ENCODE measurements around the gene ARHGEF2.

ARHGEF2 gene

GRCh38 chr1:155938220-155938627 is 40.1 kb downstream of the ARHGEF2 start:
- Histone ChIP-seq H3K9ac (ENCODE audit: low read length) (no peak overlapping the region), H2BK5ac (ENCODE audit: low read depth, low read length, poor library complexity) (no peak overlapping the region), H3K23ac (ENCODE audit: low read length) (no peak overlapping the region), H2BK12ac (ENCODE audit: low read length) (no peak overlapping the region), H3K4ac (ENCODE audit: low read depth, low read length) (no peak overlapping the region), H4K12ac (ENCODE audit: low read depth, low read length) (no peak overlapping the region), H3K18ac (ENCODE audit: low read length) (no peak overlapping the region), H2AFZ (ENCODE audit: insufficient read depth, low read length, poor library complexity) (no peak overlapping the region), H3K4me3 (ENCODE audit: low read depth, low read length) (no peak overlapping the region), H3K14ac (ENCODE audit: low read length) (no peak overlapping the region), H4K8ac (ENCODE audit: low read depth, low read length) (no peak overlapping the region), H3K79me2 (ENCODE audit: control insufficient read depth, insufficient read depth, low read length, poor library complexity) (peaks cover 8% of the 10 kb centered on the region), H2AK5ac (ENCODE audit: low read length) (no peak overlapping the region), H3K27ac (ENCODE audit: low read depth, low read length) (no peak overlapping the region), H3K9me3 (ENCODE audit: insufficient read depth, low read depth, low read length) (no peaks in the 10 kb centered on the region), H4K91ac (ENCODE audit: low read depth, low read length) (no peak overlapping the region), H3K79me1 (ENCODE audit: low read length) (peaks cover 6% of the 10 kb centered on the region), H3K27me3 (ENCODE audit: insufficient read depth, low read length) (no peaks in the 10 kb centered on the region), H3K36me3 (ENCODE audit: control insufficient read depth in 1 of 2, insufficient read depth in 2 of 2, low read length in 2 of 2) (peaks cover 3 to 4% of the 10 kb centered on the region in 2 experiments), H3K4me2 (ENCODE audit: low read length) (no peak overlapping the region), H3K4me1 (ENCODE audit: control insufficient read depth in 1 of 2, insufficient read depth in 2 of 2, low read length in 2 of 2) (peaks cover 4 to 5% of the 10 kb centered on the region in 2 experiments), H2BK120ac (ENCODE audit: insufficient read depth, low read length, poor library complexity) (no peak overlapping the region)
- WGBS (ENCODE audit: extremely low coverage, insufficient coverage, insufficient read length), result no CpG with 5 or more reads among the region's 1 CpG
- DNase-seq, result peak; percentile 35 to 75

GRCh38 chr1:155934936-155935590 is 43.3 kb downstream of the ARHGEF2 start:
- peak overlapping the region; percentile 19 for H2AFZ ChIP-seq (ENCODE audit: insufficient read depth, low read length, poor library complexity)
- no peak overlapping the region for H2BK12ac ChIP-seq (ENCODE audit: low read length)
- peak overlapping the region; percentile 65 for H3K4me2 ChIP-seq (ENCODE audit: low read length)
- H3K27me3 ChIP-seq (ENCODE audit: insufficient read depth, low read length), result no peaks in the 10 kb centered on the region
- H4K8ac ChIP-seq (ENCODE audit: low read depth, low read length), result peak overlapping the region; percentile 89
- H3K4me3 ChIP-seq (ENCODE audit: low read depth, low read length), result no peak overlapping the region
- peak overlapping the region; percentile 18 for H3K14ac ChIP-seq (ENCODE audit: low read length)
- peaks cover 13% of the 10 kb centered on the region for H3K79me2 ChIP-seq (ENCODE audit: control insufficient read depth, insufficient read depth, low read length, poor library complexity)
- H4K12ac ChIP-seq (ENCODE audit: low read depth, low read length), result peak overlapping the region; percentile 54
- no peaks in the 10 kb centered on the region for H3K9me3 ChIP-seq (ENCODE audit: insufficient read depth, low read depth, low read length)
- peaks cover 7 to 8% of the 10 kb centered on the region in 2 experiments for H3K4me1 ChIP-seq (ENCODE audit: control insufficient read depth in 1 of 2, insufficient read depth in 2 of 2, low read length in 2 of 2)
- no peak overlapping the region for H3K18ac ChIP-seq (ENCODE audit: low read length)
- H2BK5ac ChIP-seq (ENCODE audit: low read depth, low read length, poor library complexity), result no peak overlapping the region
- H3K23ac ChIP-seq (ENCODE audit: low read length), result no peak overlapping the region
- H3K36me3 ChIP-seq (ENCODE audit: control insufficient read depth in 1 of 2, insufficient read depth in 2 of 2, low read length in 2 of 2), result peaks cover 17 to 19% of the 10 kb centered on the region in 2 experiments
- no peak overlapping the region for H2BK120ac ChIP-seq (ENCODE audit: insufficient read depth, low read length, poor library complexity)
- peak overlapping the region; percentile 38 for H2AK5ac ChIP-seq (ENCODE audit: low read length)
- DNase-seq, result peak in 1 of 2 donors; percentile 49
- peak overlapping the region; percentile 22 for H3K27ac ChIP-seq (ENCODE audit: low read depth, low read length)
- H3K4ac ChIP-seq (ENCODE audit: low read depth, low read length), result peak overlapping the region; percentile 8
- H4K91ac ChIP-seq (ENCODE audit: low read depth, low read length), result peak overlapping the region; percentile 58
- no CpG with 5 or more reads among the region's 24 CpGs for WGBS (ENCODE audit: extremely low coverage, insufficient coverage, insufficient read length)
- H3K9ac ChIP-seq (ENCODE audit: low read length), result no peak overlapping the region
- H3K79me1 ChIP-seq (ENCODE audit: low read length), result peaks cover 6% of the 10 kb centered on the region

GRCh38 chr1:155934097-155934935 is 44.0 kb downstream of the ARHGEF2 start, which contains the start of gene KHDC4:
Gene KHDC4, minus strand, starts transcription at chr1:155934413. Its CDS starts 40 bp downstream, at chr1:155934373.
- peaks cover 7 to 8% of the 10 kb centered on the region in 2 experiments for H3K4me1 ChIP-seq (ENCODE audit: control insufficient read depth in 1 of 2, insufficient read depth in 2 of 2, low read length in 2 of 2)
- peak within 1 kb of the TSS; percentile 99 for H4K8ac ChIP-seq (ENCODE audit: low read depth, low read length)
- H4K12ac ChIP-seq (ENCODE audit: low read depth, low read length), result peak within 1 kb of the TSS; percentile 95
- H3K79me2 ChIP-seq (ENCODE audit: control insufficient read depth, insufficient read depth, low read length, poor library complexity), result peaks cover 13% of the 10 kb centered on the region
- peak; percentile 99 for DNase-seq
- peak within 1 kb of the TSS; percentile 82 for H4K91ac ChIP-seq (ENCODE audit: low read depth, low read length)
- peak within 1 kb of the TSS; percentile 94 for H2AK5ac ChIP-seq (ENCODE audit: low read length)
- H2AFZ ChIP-seq (ENCODE audit: insufficient read depth, low read length, poor library complexity), result peak within 1 kb of the TSS; percentile 82
- peak within 1 kb of the TSS; percentile 62 for H2BK120ac ChIP-seq (ENCODE audit: insufficient read depth, low read length, poor library complexity)
- peak within 1 kb of the TSS; percentile 100 for H3K4me2 ChIP-seq (ENCODE audit: low read length)
- H3K18ac ChIP-seq (ENCODE audit: low read length), result peak within 1 kb of the TSS; percentile 97
- peak within 1 kb of the TSS; percentile 99 for H3K9ac ChIP-seq (ENCODE audit: low read length)
- H3K14ac ChIP-seq (ENCODE audit: low read length), result peak within 1 kb of the TSS; percentile 96
- H3K23ac ChIP-seq (ENCODE audit: low read length), result no peak within 1 kb of the TSS
- H3K9me3 ChIP-seq (ENCODE audit: insufficient read depth, low read depth, low read length), result no peaks in the 10 kb centered on the region
- peak within 1 kb of the TSS; percentile 46 for H2BK5ac ChIP-seq (ENCODE audit: low read depth, low read length, poor library complexity)
- H3K36me3 ChIP-seq (ENCODE audit: control insufficient read depth in 1 of 2, insufficient read depth in 2 of 2, low read length in 2 of 2), result peaks cover 22 to 25% of the 10 kb centered on the region in 2 experiments
- H3K79me1 ChIP-seq (ENCODE audit: low read length), result peaks cover 6% of the 10 kb centered on the region
- WGBS (ENCODE audit: extremely low coverage, insufficient coverage, insufficient read length), result no CpG with 5 or more reads among the region's 50 CpGs
- peak within 1 kb of the TSS; percentile 96 for H3K4ac ChIP-seq (ENCODE audit: low read depth, low read length)
- no peaks in the 10 kb centered on the region for H3K27me3 ChIP-seq (ENCODE audit: insufficient read depth, low read length)
- no peak within 1 kb of the TSS for H2BK12ac ChIP-seq (ENCODE audit: low read length)
- peak within 1 kb of the TSS; percentile 94 for H3K4me3 ChIP-seq (ENCODE audit: low read depth, low read length)
- H3K27ac ChIP-seq (ENCODE audit: low read depth, low read length), result peak within 1 kb of the TSS; percentile 42

GRCh38 chr1:155933591-155934096 is 44.7 kb downstream of the ARHGEF2 start:
- Histone ChIP-seq H3K4me1 (ENCODE audit: control insufficient read depth in 1 of 2, insufficient read depth in 2 of 2, low read length in 2 of 2) (peaks cover 7 to 8% of the 10 kb centered on the region in 2 experiments), H2BK120ac (ENCODE audit: insufficient read depth, low read length, poor library complexity) (peak overlapping the region; percentile 62), H2AK5ac (ENCODE audit: low read length) (peak overlapping the region; percentile 94), H3K79me1 (ENCODE audit: low read length) (peaks cover 6% of the 10 kb centered on the region), H3K4me2 (ENCODE audit: low read length) (peak overlapping the region; percentile 100), H3K9me3 (ENCODE audit: insufficient read depth, low read depth, low read length) (no peaks in the 10 kb centered on the region), H3K79me2 (ENCODE audit: control insufficient read depth, insufficient read depth, low read length, poor library complexity) (peaks cover 13% of the 10 kb centered on the region), H3K9ac (ENCODE audit: low read length) (peak overlapping the region; percentile 99), H3K18ac (ENCODE audit: low read length) (peak overlapping the region; percentile 97), H2BK12ac (ENCODE audit: low read length) (no peak overlapping the region), H3K36me3 (ENCODE audit: control insufficient read depth in 1 of 2, insufficient read depth in 2 of 2, low read length in 2 of 2) (peaks cover 23 to 31% of the 10 kb centered on the region in 2 experiments), H2BK5ac (ENCODE audit: low read depth, low read length, poor library complexity) (peak overlapping the region; percentile 46), H3K4ac (ENCODE audit: low read depth, low read length) (peak overlapping the region; percentile 96), H3K4me3 (ENCODE audit: low read depth, low read length) (peak overlapping the region; percentile 94), H4K8ac (ENCODE audit: low read depth, low read length) (peak overlapping the region; percentile 99), H3K23ac (ENCODE audit: low read length) (no peak overlapping the region), H2AFZ (ENCODE audit: insufficient read depth, low read length, poor library complexity) (peak overlapping the region; percentile 82), H4K91ac (ENCODE audit: low read depth, low read length) (peak overlapping the region; percentile 82), H3K14ac (ENCODE audit: low read length) (peak overlapping the region; percentile 96), H4K12ac (ENCODE audit: low read depth, low read length) (peak overlapping the region; percentile 95), H3K27me3 (ENCODE audit: insufficient read depth, low read length) (no peaks in the 10 kb centered on the region), H3K27ac (ENCODE audit: low read depth, low read length) (peak overlapping the region; percentile 42)
- no peak for DNase-seq
- 100% methylated on average over 2 of the region's 10 CpGs for WGBS (ENCODE audit: extremely low coverage, insufficient coverage, insufficient read length)

Measured in trophoblast cell (in vitro differentiated cells and primary cell).